SK-N-SH (cell line): ENCODE data around the gene ZEB1. TPM values are rescaled to one million over a fixed set of nuclear protein-coding genes. Genes with fewer than 3 reads are reported as not detected.

Experiments used
- CTCF ChIA-PET: fragments of 300-600, 350-600 bp; formaldehyde crosslinking; extraction: SDS; loops from one replicate; lab custom pipeline; 2021; lab: Yijun Ruan, JAX
- POLR2A ChIA-PET: fragments of 350-600 bp; sonication (Branson Sonifier 250); formaldehyde crosslinking; extraction: SDS; loops from one replicate; lab custom pipeline; 2020; ENCODE audit warnings: antibody characterized with exemption, inconsistent platforms; lab: Yijun Ruan, JAX
- DNase-seq: peaks from one replicate; pipeline ENCODE4 v3.0.0; 2012
- H2AFZ ChIP-seq: fragments of 200-600 bp; sonication (generic); 2 replicates; pipeline ENCODE4 v1.8.1; 2016; ENCODE audit warnings: antibody characterized with exemption, mild to moderate bottlenecking, low read depth
- H3F3A ChIP-seq: fragments of 200-600 bp; sonication (generic); replicated peaks from 2 replicates; pipeline ENCODE3; 2016; ENCODE audit warnings: antibody characterized with exemption, mild to moderate bottlenecking; ENCODE audit not compliant: insufficient read depth
- H3K27ac ChIP-seq, 2 experiments: fragments of 200-500 bp in 1 of 2; fragments of 200-600 bp in 1 of 2; sonication (Bioruptor generic) in 1 of 2; sonication (generic), shearing (Covaris generic) in 1 of 2; 2 replicates each; pipeline versions ENCODE4 v1.5.1 to v1.6.1; 2014 to 2016; ENCODE audit warnings: low read depth in 2 of 2, inconsistent platforms in 1 of 2, low read length in 1 of 2, mild to moderate bottlenecking in 1 of 2, mixed read lengths in 1 of 2
- H3K27me3 ChIP-seq: fragments of 200-600 bp; sonication (generic), shearing (Covaris generic); 2 replicates; pipeline ENCODE4 v1.6.1; 2016; ENCODE audit warnings: mixed run types; ENCODE audit not compliant: insufficient read depth
- H3K36me3 ChIP-seq, 2 experiments: fragments of 200-500 bp in 1 of 2; fragments of 200-600 bp in 1 of 2; sonication (Bioruptor generic) in 1 of 2; sonication (generic) in 1 of 2; replicated peaks in 1 of 2; 2 replicates each; pipeline versions ENCODE3 to v1.5.1; 2014 to 2016; ENCODE audit warnings: low read length in 1 of 2, mild to moderate bottlenecking in 1 of 2; ENCODE audit not compliant: insufficient read depth in 2 of 2, control insufficient read depth in 1 of 2
- H3K4me1 ChIP-seq, 2 experiments: fragments of 200-500 bp in 1 of 2; fragments of 200-600 bp in 1 of 2; sonication (Bioruptor generic) in 1 of 2; sonication (generic), shearing (Covaris generic) in 1 of 2; 2 replicates each; pipeline versions ENCODE4 v1.5.1 to v1.6.1; 2014 to 2016; ENCODE audit warnings: low read depth in 1 of 2, low read length in 1 of 2, mixed run types in 1 of 2; ENCODE audit not compliant: insufficient read depth in 2 of 2, control insufficient read depth in 1 of 2
- H3K4me2 ChIP-seq: fragments of 200-600 bp; sonication (generic), shearing (Covaris generic); 2 replicates; pipeline ENCODE4 v1.6.1; 2017; ENCODE audit warnings: mixed run types
- H3K4me3 ChIP-seq, 2 experiments: fragments of 200-500 bp in 1 of 2; fragments of 200-600 bp in 1 of 2; sonication (Bioruptor generic) in 1 of 2; sonication (generic), shearing (Covaris generic) in 1 of 2; 2 replicates each; pipeline versions ENCODE4 v1.5.1 to v1.8.1; 2014 to 2016; ENCODE audit warnings: low read depth in 2 of 2, inconsistent platforms in 1 of 2, low read length in 1 of 2, mild to moderate bottlenecking in 1 of 2, mixed read lengths in 1 of 2, moderate library complexity in 1 of 2
- H3K79me2 ChIP-seq: fragments of 200-600 bp; sonication (generic); 2 replicates; pipeline ENCODE4 v1.8.1; 2017; ENCODE audit warnings: mild to moderate bottlenecking; ENCODE audit not compliant: insufficient read depth
- H3K9ac ChIP-seq: fragments of 200-600 bp; sonication (generic); 2 replicates; pipeline ENCODE4 v1.6.1; 2017; ENCODE audit warnings: mixed run types
- H3K9me2 ChIP-seq: fragments of 200-600 bp; sonication (generic); 2 replicates; pipeline ENCODE4 v1.6.1; 2017; ENCODE audit warnings: mixed run types
- H3K9me3 ChIP-seq: fragments of 200-600 bp; sonication (generic); 2 replicates; pipeline ENCODE4 v1.6.1; 2017; ENCODE audit warnings: mixed run types, mild to moderate bottlenecking, moderate library complexity
- H4K20me1 ChIP-seq: fragments of 200-600 bp; sonication (generic); 2 replicates; pipeline ENCODE4 v1.6.1; 2017; ENCODE audit warnings: mild to moderate bottlenecking, mixed run types; ENCODE audit not compliant: insufficient read depth
- CHD2 ChIP-seq: fragments of 150-350 bp; IDR thresholded peaks from 2 replicates; pipeline ENCODE4 v1.6.1; 2018; ENCODE audit warnings: low read length; ENCODE audit not compliant: partially characterized antibody
- EP300 ChIP-seq, 2 experiments: IDR thresholded peaks; 2 replicates each; pipeline versions ENCODE4 v1.4.0 to v1.6.1; 2012; ENCODE audit warnings: borderline replicate concordance in 1 of 2, low read depth in 1 of 2, low read length in 1 of 2
- GATA2 ChIP-seq: sonication (generic); formaldehyde crosslinking; IDR thresholded peaks from 2 replicates; pipeline ENCODE4 v1.5.0; 2020; ENCODE audit warnings: mild to moderate bottlenecking, missing genetic modification reagents
- MXI1 ChIP-seq: IDR thresholded peaks from 2 replicates; pipeline ENCODE4 v1.6.1; 2012; ENCODE audit warnings: mild to moderate bottlenecking, low read depth, low read length, improper control_type of control experiment
- NFIC ChIP-seq: IDR thresholded peaks from 2 replicates; pipeline ENCODE4 v1.4.0; 2012; ENCODE audit warnings: borderline replicate concordance
- NRF1 ChIP-seq: IDR thresholded peaks from 2 replicates; pipeline ENCODE4 v1.6.1; 2012; ENCODE audit warnings: low read depth, mild to moderate bottlenecking, low read length
- POLR2AphosphoS5 ChIP-seq: IDR thresholded peaks from 2 replicates; pipeline ENCODE4 v1.6.1; 2012; ENCODE audit warnings: low read depth, low read length
- RXRA ChIP-seq: IDR thresholded peaks from 2 replicates; pipeline ENCODE4 v1.4.0; 2012; ENCODE audit warnings: low read depth, mild to moderate bottlenecking, borderline replicate concordance
- SIN3A ChIP-seq: IDR thresholded peaks from 2 replicates; pipeline ENCODE4 v1.6.1; 2012; ENCODE audit warnings: low read depth, mild to moderate bottlenecking, low read length, moderate library complexity, borderline replicate concordance
- TAF1 ChIP-seq: IDR thresholded peaks from 2 replicates; pipeline ENCODE4 v1.6.1; 2012; ENCODE audit warnings: low read depth, mild to moderate bottlenecking, low read length, moderate library complexity, borderline replicate concordance
- TCF12 ChIP-seq: IDR thresholded peaks from 2 replicates; pipeline ENCODE4 v1.4.0; 2012
- TEAD4 ChIP-seq: IDR thresholded peaks from 2 replicates; pipeline ENCODE4 v1.4.0; 2012; ENCODE audit warnings: mild to moderate bottlenecking, borderline replicate concordance; ENCODE audit not compliant: insufficient read depth
- USF1 ChIP-seq: IDR thresholded peaks from 2 replicates; pipeline ENCODE4 v1.4.0; 2012; ENCODE audit warnings: low read depth, borderline replicate concordance
- USF2 ChIP-seq: fragments of 150-350 bp; IDR thresholded peaks from 2 replicates; pipeline ENCODE4 v1.6.1; 2017; ENCODE audit warnings: antibody characterized with exemption, low read length, low read depth, borderline replicate concordance
- WGBS: methylation state at CpG from one replicate; pipeline ENCODE4 v1.1.6; 2017; ENCODE audit warnings: low lambda C conversion rate; 5-methylcytosine and 5-hydroxymethylcytosine counted together
- polyA plus RNA-seq, 3 experiments: library from polyadenylated mRNA; depleted of rRNA; stranded (reverse); fragments of >200 nt; gene quantifications; 2 replicates each; pipeline ENCODE4 v1.2.3, GENCODE V29; 2012

ZEB1 gene
- polyA plus RNA-seq, 1 of the 3 experiments (the other 2 are of a cell fraction), result 5.4 TPM

- Histone ChIP-seq H3K36me3 (no peaks in the 10 kb centered on the region), H3K9me2 (no peaks in the 10 kb centered on the region), H3K27me3 (no peaks in the 10 kb centered on the region), H4K20me1 (no peaks in the 10 kb centered on the region), H3F3A (peaks cover 6% of the 10 kb centered on the region), H3K9me3 (no peaks in the 10 kb centered on the region), H3K4me1 (peaks cover 0 to 1% of the 10 kb centered on the region in 2 experiments; a peak in 3 of 4 replicates), H3K27ac (no peak overlapping the region), H3K4me3 (no peak overlapping the region), H3K4me2 (no peak overlapping the region), H3K9ac (no peak overlapping the region), H2AFZ (no peak overlapping the region), H3K79me2 (peaks cover 33% of the 10 kb centered on the region)
- TF ChIP-seq TAF1 (no peak), CHD2 (no peak), EP300 (IDR thresholded peaks at IDR 0.05; ENCODE audit: borderline replicate concordance in 1 of 2, low read depth in 1 of 2, low read length in 1 of 2) (no peak), MXI1 (no peak)
- CTCF ChIA-PET, result interaction anchor here (0.5 kb wide), 1 partner anchor 534 kb away, joined by 3 read pairs; no protein-coding TSS in a partner anchor
- DNase-seq, result no peak
- POLR2A ChIA-PET, result no interaction called here
These were observed 80.6 kb downstream of the ZEB1 start for GRCh38 chr10:31399631-31400030.

- no peak for DNase-seq
- no peak overlapping the region for H2AFZ ChIP-seq
- WGBS, result 100% methylated on average over 3 of the region's 3 CpGs
- H3K4me3 ChIP-seq, result no peak overlapping the region
- H4K20me1 ChIP-seq, result no peaks in the 10 kb centered on the region
- CTCF ChIA-PET, result no interaction called here
- peaks cover 0 to 4% of the 10 kb centered on the region in 2 experiments for H3K36me3 ChIP-seq
- H3K27me3 ChIP-seq, result no peaks in the 10 kb centered on the region
- H3K9me2 ChIP-seq, result no peaks in the 10 kb centered on the region
- H3K9me3 ChIP-seq, result no peaks in the 10 kb centered on the region
- POLR2A ChIA-PET, result no interaction called here
- TF ChIP-seq SIN3A, result no peak
- no peak for TF ChIP-seq POLR2AphosphoS5
- no peak for TF ChIP-seq USF1
- TF ChIP-seq TCF12, result no peak
- TF ChIP-seq USF2, result no peak
- TF ChIP-seq TEAD4, result no peak
- TF ChIP-seq GATA2 (CRISPR knock-in tag), result no peak
- TF ChIP-seq NFIC, result no peak
- no peak for TF ChIP-seq TAF1
- no peak for TF ChIP-seq NRF1
- no peak for TF ChIP-seq RXRA
- no peak overlapping the region for H3K27ac ChIP-seq
- peaks cover 0 to 3% of the 10 kb centered on the region in 2 experiments; a peak in 3 of 4 replicates for H3K4me1 ChIP-seq
- H3F3A ChIP-seq, result peaks cover 13% of the 10 kb centered on the region
- H3K4me2 ChIP-seq, result no peak overlapping the region
- H3K9ac ChIP-seq, result no peak overlapping the region
- peaks cover 47% of the 10 kb centered on the region for H3K79me2 ChIP-seq
These were observed 82.3 kb downstream of the ZEB1 start for GRCh38 chr10:31401287-31401686.
